ENCODE results near the gene MYOM1.

- TF ChIP-seq EZH2 (IDR thresholded peaks at IDR 0.05; ENCODE audit: borderline replicate concordance) (no peak), EZH2phosphoT487 (IDR thresholded peaks at IDR 0.05; ENCODE audit: low read depth, severe bottlenecking, unreplicated experiment) (no peak)
These were observed 31.6 kb upstream of the MYOM1 start for GRCh38 chr18:3251249-3251962.

All from hepatocyte (in vitro differentiated cells).